A673 (cell line): Measurements from ENCODE around the gene KCNIP2. TPM values are rescaled to one million over a fixed set of nuclear protein-coding genes. Genes with fewer than 3 reads are reported as not detected.

Experiments used
- BruUV-seq: library from RNA; stranded (reverse); fragments of 400-500 nt; replicated peaks from 2 replicates; lab custom pipeline; 2021; lab: Mats Ljungman, UMichigan
- CTCF ChIA-PET: fragments of 300-600 bp; sonication (Branson Sonifier 250); formaldehyde crosslinking; loops from one replicate; lab custom pipeline; 2022; ENCODE audit warnings: antibody characterized with exemption; lab: Charles Lee
- POLR2A ChIA-PET: fragments of 300-600 bp; sonication (Branson Sonifier 250); formaldehyde crosslinking; loops from one replicate; lab custom pipeline; 2022; ENCODE audit warnings: antibody characterized with exemption; ENCODE audit not compliant: low non-redundant PET; lab: Charles Lee
- DNase-seq: peaks from one replicate; pipeline ENCODE4 v3.0.0-alpha.2; 2015; ENCODE audit warnings: low spot score
- H3K27ac ChIP-seq: fragments of 200-600 bp; sonication (generic); 2 replicates; pipeline ENCODE4 v1.5.1; 2016; ENCODE audit warnings: mixed run types, low read depth, mild to moderate bottlenecking, mixed read lengths, antibody characterized with exemption, low read length; ENCODE audit not compliant: poor library complexity, severe bottlenecking
- H3K27me3 ChIP-seq: fragments of 200-600 bp; sonication (generic); replicated peaks from 2 replicates; pipeline ENCODE4 v1.6.1; 2017; ENCODE audit warnings: mixed run types, low read depth, mild to moderate bottlenecking, mixed read lengths, antibody characterized with exemption, low read length; ENCODE audit not compliant: insufficient read depth, poor library complexity
- H3K36me3 ChIP-seq: fragments of 200-600 bp; sonication (generic); 2 replicates; pipeline ENCODE4 v1.6.1; 2016; ENCODE audit warnings: mixed run types, mild to moderate bottlenecking, mixed read lengths, antibody characterized with exemption, low read length; ENCODE audit not compliant: insufficient read depth, poor library complexity, severe bottlenecking
- H3K4me1 ChIP-seq: fragments of 200-600 bp; sonication (generic); 2 replicates; pipeline ENCODE4 v1.6.1; 2017; ENCODE audit warnings: mixed run types, mild to moderate bottlenecking, mixed read lengths, antibody characterized with exemption, low read length; ENCODE audit not compliant: insufficient read depth, poor library complexity, severe bottlenecking
- H3K4me3 ChIP-seq: fragments of 200-600 bp; sonication (generic); 2 replicates; pipeline ENCODE4 v1.5.1; 2016; ENCODE audit warnings: low read depth, mixed run types, mild to moderate bottlenecking, mixed read lengths, low read length; ENCODE audit not compliant: poor library complexity, severe bottlenecking
- H3K9me3 ChIP-seq: fragments of 200-600 bp; sonication (generic); 2 replicates; pipeline ENCODE4 v1.6.1; 2016; ENCODE audit warnings: mixed run types, low read depth, mild to moderate bottlenecking, mixed read lengths, antibody characterized with exemption, low read length; ENCODE audit not compliant: poor library complexity, severe bottlenecking
- EZH2 ChIP-seq: fragments of 200-600 bp; sonication (generic); IDR thresholded peaks from 2 replicates; pipeline ENCODE4 v1.6.1; 2017; ENCODE audit warnings: borderline replicate concordance, low read depth, mild to moderate bottlenecking, mixed read lengths, antibody characterized with exemption, low read length; ENCODE audit not compliant: poor library complexity, severe bottlenecking
- intact Hi-C: fragments of 100-400 bp; cut with micrococcal nuclease; formaldehyde crosslinking; loops from one replicate; pipeline ENCODE4 v1.10.0; 2022; ENCODE audit not compliant: unreplicated experiment
- total RNA-seq: library from RNA; stranded (reverse); gene quantifications from 2 replicates; pipeline ENCODE4 v1.2.3, GENCODE V29; 2021
- TF ChIP-seq, protein P1 (sequence below): fragments of 300-800, 200-600 bp; sonication (generic); conservative IDR thresholded peaks from 2 replicates; pipeline ENCODE4 v1.5.1; 2017; ENCODE audit warnings: low read depth, mild to moderate bottlenecking, antibody characterized with exemption, low read length, moderate library complexity, mixed read lengths

Gene KCNIP2
- total RNA-seq, 1 experiment from 2014 or later: 0.86 TPM

- no peaks in the 10 kb centered on the region for H3K27me3 ChIP-seq
- BruUV-seq: no TSS peak
- H3K27ac ChIP-seq: no peak overlapping the region
- ChIA-PET POLR2A (no interaction called here), CTCF (interaction anchor here (0.6 kb wide), 1 partner anchor 28 kb away, joined by 6 read pairs; no protein-coding TSS in a partner anchor)
- H3K4me1 ChIP-seq: no peaks in the 10 kb centered on the region
- DNase-seq: no peak
- no peaks in the 10 kb centered on the region for H3K9me3 ChIP-seq
- TF ChIP-seq EZH2: no peak
- TF ChIP-seq, protein P1, sequence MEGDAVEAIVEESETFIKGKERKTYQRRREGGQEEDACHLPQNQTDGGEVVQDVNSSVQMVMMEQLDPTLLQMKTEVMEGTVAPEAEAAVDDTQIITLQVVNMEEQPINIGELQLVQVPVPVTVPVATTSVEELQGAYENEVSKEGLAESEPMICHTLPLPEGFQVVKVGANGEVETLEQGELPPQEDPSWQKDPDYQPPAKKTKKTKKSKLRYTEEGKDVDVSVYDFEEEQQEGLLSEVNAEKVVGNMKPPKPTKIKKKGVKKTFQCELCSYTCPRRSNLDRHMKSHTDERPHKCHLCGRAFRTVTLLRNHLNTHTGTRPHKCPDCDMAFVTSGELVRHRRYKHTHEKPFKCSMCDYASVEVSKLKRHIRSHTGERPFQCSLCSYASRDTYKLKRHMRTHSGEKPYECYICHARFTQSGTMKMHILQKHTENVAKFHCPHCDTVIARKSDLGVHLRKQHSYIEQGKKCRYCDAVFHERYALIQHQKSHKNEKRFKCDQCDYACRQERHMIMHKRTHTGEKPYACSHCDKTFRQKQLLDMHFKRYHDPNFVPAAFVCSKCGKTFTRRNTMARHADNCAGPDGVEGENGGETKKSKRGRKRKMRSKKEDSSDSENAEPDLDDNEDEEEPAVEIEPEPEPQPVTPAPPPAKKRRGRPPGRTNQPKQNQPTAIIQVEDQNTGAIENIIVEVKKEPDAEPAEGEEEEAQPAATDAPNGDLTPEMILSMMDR: no peak
- no peak overlapping the region for H3K4me3 ChIP-seq
- no peaks in the 10 kb centered on the region for H3K36me3 ChIP-seq
- intact Hi-C loops: no loop called here
Observed at GRCh38 chr10:101874252-101874651, 30.7 kb upstream of the KCNIP2 start.

DNA sequence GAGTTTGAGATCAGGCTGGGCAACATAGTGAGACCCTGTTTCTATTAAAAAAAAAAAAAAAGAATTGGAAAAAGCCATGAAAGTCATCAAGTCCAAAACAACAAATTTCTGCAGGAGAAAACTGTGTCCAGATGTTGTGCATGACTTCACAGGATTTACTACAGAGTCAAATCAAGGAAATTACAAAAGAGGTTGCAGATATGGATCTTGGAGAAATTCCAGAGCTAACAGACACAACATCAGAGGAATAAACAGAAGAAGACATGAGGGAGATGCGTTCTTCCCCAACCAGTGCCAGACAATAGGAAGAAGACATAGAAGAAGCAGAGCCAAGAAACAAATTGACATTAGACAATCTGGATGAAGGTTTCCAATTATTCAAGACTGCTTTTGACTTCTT is 24.3 kb upstream of the KCNIP2 start:
- Histone ChIP-seq H3K36me3 (no peaks in the 10 kb centered on the region), H3K4me3 (no peak overlapping the region), H3K27ac (no peak overlapping the region), H3K9me3 (no peaks in the 10 kb centered on the region), H3K27me3 (no peaks in the 10 kb centered on the region), H3K4me1 (no peaks in the 10 kb centered on the region)
- ChIA-PET CTCF (no interaction called here), POLR2A (no interaction called here)
- no peak for TF ChIP-seq EZH2
- TF ChIP-seq, protein P1: no peak
- DNase-seq: no peak
- intact Hi-C loops: no loop called here
- BruUV-seq: no TSS peak

- no peak overlapping the region for H3K4me3 ChIP-seq
- no peaks in the 10 kb centered on the region for H3K4me1 ChIP-seq
- intact Hi-C loops: no loop called here
- no peak overlapping the region for H3K27ac ChIP-seq
- ChIA-PET POLR2A (no interaction called here), CTCF (no interaction called here)
- no peak for DNase-seq
- no peaks in the 10 kb centered on the region for H3K27me3 ChIP-seq
- no peak for TF ChIP-seq EZH2
- TF ChIP-seq, protein P1: no peak
- H3K36me3 ChIP-seq: no peaks in the 10 kb centered on the region
- no TSS peak for BruUV-seq
- peaks cover 10% of the 10 kb centered on the region for H3K9me3 ChIP-seq
Observed at GRCh38 chr10:101859530-101859929, 15.9 kb upstream of the KCNIP2 start.
